Measurements from ENCODE around the gene ZBTB45.

ZBTB45 gene

GRCh38 chr19:58529405-58529804 lies 9.8 kb upstream of the ZBTB45 start (continued):
- TF ChIP-seq PATZ1 (CRISPR knock-in tag; IDR thresholded peaks at IDR 0.05; ENCODE audit: borderline replicate concordance) (no peak), TOX (CRISPR knock-in tag; IDR thresholded peaks at IDR 0.05; ENCODE audit: borderline replicate concordance) (no peak), ZFP30 (CRISPR knock-in tag; IDR thresholded peaks at IDR 0.05) (no peak)

- ATAC-seq = no peak
- TF ChIP-seq PPARA (CRISPR knock-in tag; IDR thresholded peaks at IDR 0.05; ENCODE audit: borderline replicate concordance) (no peak), CREB5 (CRISPR knock-in tag; IDR thresholded peaks at IDR 0.05; ENCODE audit: low read depth) (no peak), ZNF8 (CRISPR knock-in tag; IDR thresholded peaks at IDR 0.05) (no peak), PATZ1 (CRISPR knock-in tag; IDR thresholded peaks at IDR 0.05; ENCODE audit: borderline replicate concordance) (no peak), CSRNP3 (CRISPR knock-in tag; IDR thresholded peaks at IDR 0.05) (no peak), POU6F1 (CRISPR knock-in tag; IDR thresholded peaks at IDR 0.05; ENCODE audit: borderline replicate concordance, low read depth) (no peak), ARNTL (CRISPR knock-in tag; IDR thresholded peaks at IDR 0.05; ENCODE audit: borderline replicate concordance, low read depth) (no peak), SNAI2 (CRISPR knock-in tag; IDR thresholded peaks at IDR 0.05) (no peak), ZFP30 (CRISPR knock-in tag; IDR thresholded peaks at IDR 0.05) (no peak), ZC3H10 (CRISPR knock-in tag; IDR thresholded peaks at IDR 0.05) (no peak), GLIS3 (CRISPR knock-in tag; IDR thresholded peaks at IDR 0.05) (no peak), BACH2 (CRISPR knock-in tag; IDR thresholded peaks at IDR 0.05; ENCODE audit: borderline replicate concordance) (no peak), TCF4 (CRISPR knock-in tag; IDR thresholded peaks at IDR 0.05; ENCODE audit: borderline replicate concordance) (no peak), TOX (CRISPR knock-in tag; IDR thresholded peaks at IDR 0.05; ENCODE audit: borderline replicate concordance) (no peak)
Measured at GRCh38 chr19:58522709-58523108, 3.1 kb upstream of the ZBTB45 start.

- ATAC-seq = no peak
- TF ChIP-seq ZNF70 (CRISPR knock-in tag; IDR thresholded peaks at IDR 0.05) (no peak), SNAI2 (CRISPR knock-in tag; IDR thresholded peaks at IDR 0.05) (no peak), CSRNP3 (CRISPR knock-in tag; IDR thresholded peaks at IDR 0.05) (no peak), ISL1 (CRISPR knock-in tag; IDR thresholded peaks at IDR 0.05) (no peak), CSDC2 (CRISPR knock-in tag; IDR thresholded peaks at IDR 0.05) (no peak), BACH2 (CRISPR knock-in tag; IDR thresholded peaks at IDR 0.05; ENCODE audit: borderline replicate concordance) (no peak), ARNTL (CRISPR knock-in tag; IDR thresholded peaks at IDR 0.05; ENCODE audit: borderline replicate concordance, low read depth) (no peak), GLIS3 (CRISPR knock-in tag; IDR thresholded peaks at IDR 0.05) (no peak), TOX (CRISPR knock-in tag; IDR thresholded peaks at IDR 0.05; ENCODE audit: borderline replicate concordance) (no peak), RARB (CRISPR knock-in tag; IDR thresholded peaks at IDR 0.05) (no peak), TCF4 (CRISPR knock-in tag; IDR thresholded peaks at IDR 0.05; ENCODE audit: borderline replicate concordance) (no peak), OSR1 (CRISPR knock-in tag; IDR thresholded peaks at IDR 0.05) (no peak), CREB5 (CRISPR knock-in tag; IDR thresholded peaks at IDR 0.05; ENCODE audit: low read depth) (no peak), TSHZ2 (CRISPR knock-in tag; IDR thresholded peaks at IDR 0.05) (no peak), PATZ1 (CRISPR knock-in tag; IDR thresholded peaks at IDR 0.05; ENCODE audit: borderline replicate concordance) (no peak), ZFP3 (CRISPR knock-in tag; IDR thresholded peaks at IDR 0.05) (no peak)
Measured at GRCh38 chr19:58521651-58522050, 2.0 kb upstream of the ZBTB45 start.

All from SK-N-SH treated with all-trans-retinoic acid at 6 μM for 48 hours (cell line).